ENCODE measurements around the gene SERPINB1.

The SERPINB1 gene

GRCh38 chr6:2850538-2851113 lies 9.0 kb upstream of the SERPINB1 start:
- DNase-seq (ENCODE audit: low read depth in 2 of 2) = no peak

DNA sequence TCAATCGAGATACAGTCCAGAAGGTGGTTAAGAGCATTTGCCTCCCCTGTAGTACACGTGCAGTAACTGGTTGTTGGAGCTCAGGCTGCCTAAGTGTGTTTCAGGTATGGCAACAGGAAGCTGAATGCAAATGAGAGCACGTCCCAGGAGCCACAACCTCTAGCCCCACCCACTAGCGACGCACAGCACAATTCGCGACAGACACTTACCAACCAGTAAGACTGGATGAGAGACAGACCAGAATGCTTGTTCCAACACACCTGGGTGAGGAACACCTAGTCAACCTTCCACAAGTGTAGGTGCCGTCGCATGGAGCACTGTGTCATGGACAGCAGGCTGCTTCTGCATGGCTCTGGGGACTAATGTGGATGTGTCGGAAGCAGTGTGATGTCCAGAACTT lies 7.2 kb upstream of the SERPINB1 start:
- peak in 1 of 2 donors; percentile 48 for DNase-seq (ENCODE audit: low read depth in 2 of 2)

DNA sequence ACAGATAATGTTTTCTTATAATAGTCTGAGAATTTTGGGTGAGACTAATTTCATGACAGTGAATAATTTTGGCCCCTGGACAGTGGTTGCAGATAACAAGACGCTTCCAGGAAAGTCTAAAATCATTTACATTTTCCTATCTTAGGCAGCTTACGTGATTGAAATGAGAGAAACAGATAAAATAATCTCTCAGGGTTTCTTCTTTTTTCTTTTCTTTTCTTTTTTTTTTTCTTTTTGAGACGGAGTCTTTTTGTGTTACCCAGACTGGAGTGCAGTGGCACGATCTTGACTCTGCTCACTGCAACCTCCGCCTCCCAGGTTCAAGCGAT lies 4.2 kb upstream of the SERPINB1 start:
- no peak for DNase-seq (ENCODE audit: low read depth in 2 of 2)

GRCh38 chr6:2844008-2844407 lies 2.3 kb upstream of the SERPINB1 start:
- DNase-seq (ENCODE audit: low read depth in 2 of 2) = no peak

DNA sequence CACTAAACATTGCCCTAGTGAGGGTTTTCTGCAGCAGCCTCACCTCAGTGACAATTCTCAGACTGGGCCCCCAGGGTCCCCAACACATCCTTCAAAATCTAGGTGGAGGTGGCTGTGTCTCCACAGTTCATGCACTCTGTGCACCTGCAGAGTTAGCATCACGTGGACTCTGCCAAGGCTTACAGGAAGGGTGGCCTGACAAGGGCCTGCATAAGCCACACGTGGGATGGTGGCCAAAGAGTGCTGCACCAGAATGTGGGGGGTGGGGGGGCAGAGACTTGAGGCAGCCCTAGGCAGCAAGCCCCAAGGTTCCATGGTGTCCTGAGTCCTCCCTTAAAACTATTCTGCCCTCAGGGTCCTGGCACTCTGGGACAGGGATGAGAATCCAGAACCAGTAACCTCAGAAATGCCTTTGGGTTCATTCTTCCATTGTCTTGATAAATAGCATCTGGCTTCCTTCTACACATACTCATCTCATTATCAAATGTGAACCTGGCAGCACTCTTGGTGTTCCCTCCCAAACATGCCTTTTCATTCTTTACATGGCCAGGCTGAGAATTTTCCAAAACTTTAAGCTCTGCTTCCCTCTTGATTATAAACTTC lies 1.6 kb upstream of the SERPINB1 start:
- DNase-seq (ENCODE audit: low read depth in 2 of 2) = no peak

- DNase-seq (ENCODE audit: low read depth in 2 of 2) = no peak
Observed at GRCh38 chr6:2842139-2842552, 483 bp upstream of the SERPINB1 start.

DNA sequence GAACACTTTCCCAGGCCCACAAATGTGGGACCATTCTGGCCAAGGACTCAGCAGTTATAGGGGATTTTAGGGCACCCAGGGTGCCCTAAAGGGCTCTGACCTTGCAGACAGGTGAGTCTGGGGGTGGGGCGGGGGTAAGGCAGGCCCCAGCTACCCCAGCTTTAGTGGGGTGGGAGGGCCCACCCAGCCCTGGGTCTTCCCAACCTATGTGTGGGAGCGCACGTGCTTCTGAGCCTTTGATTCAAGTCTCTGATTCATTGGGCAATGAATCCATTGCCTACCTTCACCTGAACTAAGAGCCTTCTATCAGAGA lies 958 bp downstream of the SERPINB1 start:
- DNase-seq (ENCODE audit: low read depth in 2 of 2) = no peak

DNA sequence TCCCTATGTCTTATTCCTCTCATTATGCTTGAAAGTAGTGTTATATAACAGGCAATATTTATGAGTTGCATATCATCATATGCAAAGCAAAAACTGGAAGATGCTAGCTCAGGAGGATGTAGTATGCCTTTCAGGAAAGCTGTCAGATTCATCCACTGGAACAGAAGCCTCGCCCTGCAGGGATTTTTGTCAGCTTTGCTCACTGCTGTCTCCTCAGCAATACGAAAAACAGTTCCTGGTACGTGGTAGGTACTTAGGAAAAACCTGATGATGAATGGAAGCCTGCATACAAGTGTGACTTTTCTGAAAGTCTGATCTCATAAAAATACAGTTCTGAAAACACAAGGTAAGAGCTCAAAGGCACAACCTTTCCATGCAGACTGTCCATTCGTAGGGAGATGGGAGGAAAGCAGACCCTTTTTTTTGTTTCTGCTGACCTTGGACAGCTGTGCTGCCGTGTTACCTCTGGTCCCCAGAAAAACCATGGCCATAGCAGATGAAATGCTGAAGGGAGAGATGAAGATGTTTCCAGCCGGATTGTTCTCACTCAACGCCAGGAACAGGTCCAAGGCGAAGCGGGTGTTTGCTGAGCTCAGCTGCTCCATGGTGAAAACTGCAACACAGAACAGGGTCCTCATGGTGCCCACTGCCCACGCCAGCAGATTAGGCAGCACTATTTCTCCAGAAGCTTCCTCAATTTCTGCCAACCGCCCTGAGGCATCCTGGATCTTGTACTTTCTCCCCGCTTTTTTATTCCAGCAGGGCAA lies 1.5 kb downstream of the SERPINB1 start:
- no peak for DNase-seq (ENCODE audit: low read depth in 2 of 2)

DNA sequence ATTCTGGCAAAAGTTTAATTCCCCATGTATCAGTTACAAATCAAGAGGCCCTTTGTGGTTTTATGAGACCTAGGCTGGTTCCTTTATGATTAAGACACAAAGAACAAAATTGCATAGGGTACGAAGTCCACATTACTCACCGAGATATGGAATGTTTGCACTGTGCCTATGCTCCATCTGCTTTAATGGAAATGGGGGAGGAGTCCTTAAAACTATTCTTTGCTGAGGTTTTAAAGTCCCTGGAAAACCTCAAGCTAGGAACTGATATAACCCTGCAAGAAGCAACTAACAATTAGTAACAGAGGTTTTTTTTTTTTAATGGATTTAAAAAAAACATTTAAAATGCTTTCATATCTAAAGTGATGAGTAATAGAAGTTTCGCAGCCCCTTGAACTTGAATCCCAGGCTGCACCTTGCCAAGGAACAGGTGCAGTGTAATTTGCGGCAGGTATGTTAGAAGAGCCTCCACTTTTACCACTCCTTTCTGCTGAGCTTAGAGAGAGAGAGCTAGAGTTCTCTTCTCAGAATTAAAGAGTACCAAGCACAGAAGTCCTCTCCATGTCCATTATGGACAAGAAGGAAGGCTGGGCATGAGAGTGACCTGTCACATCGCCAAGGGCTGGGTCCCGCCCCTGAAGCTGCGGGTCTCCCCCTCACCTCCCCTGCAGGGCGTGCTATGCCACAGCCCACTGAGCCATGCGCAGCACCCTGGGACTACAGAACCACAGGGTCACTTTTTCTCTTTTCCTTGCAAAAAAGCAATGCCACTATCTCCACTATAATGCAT lies 2.3 kb downstream of the SERPINB1 start:
- DNase-seq (ENCODE audit: low read depth in 2 of 2) = no peak

DNA sequence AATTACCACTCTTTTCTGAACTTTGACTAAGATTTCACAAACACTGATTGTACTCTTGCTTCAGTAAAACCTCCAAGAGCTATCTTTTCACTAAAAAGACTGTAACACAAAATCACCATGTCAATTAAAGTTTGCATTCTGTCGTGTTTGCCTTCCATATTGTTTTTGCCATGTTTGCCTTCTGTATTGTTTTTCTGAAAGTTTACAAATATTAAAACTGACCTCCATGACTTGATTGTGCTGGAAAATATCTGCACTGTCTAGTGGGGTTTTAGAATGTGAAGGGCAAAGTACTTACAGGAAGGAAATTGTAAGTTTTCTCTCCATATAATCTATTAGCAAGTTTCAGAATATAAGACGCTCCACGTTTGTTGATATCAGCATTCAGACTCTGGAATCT lies 3.4 kb downstream of the SERPINB1 start:
- no peak for DNase-seq (ENCODE audit: low read depth in 2 of 2)

DNA sequence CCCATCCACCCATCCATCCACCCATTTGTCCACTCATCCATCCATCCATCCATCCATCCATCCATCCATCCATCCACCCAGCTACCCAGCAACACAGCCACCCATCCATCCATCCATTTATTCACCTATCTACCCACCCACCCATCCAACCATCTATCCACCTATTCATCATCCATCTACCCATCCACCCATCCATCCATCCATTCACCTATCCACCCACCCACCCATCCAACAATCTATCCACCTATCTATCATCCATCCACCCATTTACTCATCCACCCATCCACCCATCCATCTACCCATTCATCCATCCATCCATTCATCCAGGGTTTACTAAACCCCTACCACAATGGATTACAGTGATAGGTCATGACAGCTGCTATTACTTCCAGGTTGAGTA lies 7.4 kb downstream of the SERPINB1 start:
- DNase-seq (ENCODE audit: low read depth in 2 of 2) = no peak

DNA sequence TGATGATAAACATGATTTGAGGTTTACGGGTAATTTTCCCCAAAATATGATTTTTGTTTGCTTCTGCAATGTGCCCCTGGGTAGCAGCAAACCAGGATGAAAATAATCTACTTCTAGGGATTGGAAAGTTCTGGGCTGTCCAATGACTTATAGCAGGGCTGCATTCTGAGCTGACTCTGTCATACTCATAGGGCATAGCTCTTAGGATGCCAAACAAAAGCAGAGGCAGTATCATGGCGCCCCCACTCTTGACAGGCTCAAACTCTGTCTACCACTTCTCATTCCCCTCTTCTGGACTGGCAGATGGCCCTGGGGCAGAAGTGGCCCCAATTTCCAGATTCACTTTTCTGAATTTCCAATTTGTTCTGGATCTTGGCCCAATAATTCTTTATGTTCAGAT lies 10.3 kb downstream of the SERPINB1 start:
- no peak for DNase-seq (ENCODE audit: low read depth in 2 of 2)

- no peak for DNase-seq (ENCODE audit: low read depth in 2 of 2)
Observed at GRCh38 chr6:2830183-2830582, 11.5 kb downstream of the SERPINB1 start.

- no peak for DNase-seq (ENCODE audit: low read depth in 2 of 2)
Observed at GRCh38 chr6:2829253-2829652, 12.4 kb downstream of the SERPINB1 start.

- no peak for DNase-seq (ENCODE audit: low read depth in 2 of 2)
Observed at GRCh38 chr6:2828629-2829028, 13.0 kb downstream of the SERPINB1 start.

- no peak for DNase-seq (ENCODE audit: low read depth in 2 of 2)
Observed at GRCh38 chr6:2827142-2827541, 14.5 kb downstream of the SERPINB1 start.

GRCh38 chr6:2826131-2826530 lies 15.5 kb downstream of the SERPINB1 start:
- DNase-seq (ENCODE audit: low read depth in 2 of 2) = no peak

DNA sequence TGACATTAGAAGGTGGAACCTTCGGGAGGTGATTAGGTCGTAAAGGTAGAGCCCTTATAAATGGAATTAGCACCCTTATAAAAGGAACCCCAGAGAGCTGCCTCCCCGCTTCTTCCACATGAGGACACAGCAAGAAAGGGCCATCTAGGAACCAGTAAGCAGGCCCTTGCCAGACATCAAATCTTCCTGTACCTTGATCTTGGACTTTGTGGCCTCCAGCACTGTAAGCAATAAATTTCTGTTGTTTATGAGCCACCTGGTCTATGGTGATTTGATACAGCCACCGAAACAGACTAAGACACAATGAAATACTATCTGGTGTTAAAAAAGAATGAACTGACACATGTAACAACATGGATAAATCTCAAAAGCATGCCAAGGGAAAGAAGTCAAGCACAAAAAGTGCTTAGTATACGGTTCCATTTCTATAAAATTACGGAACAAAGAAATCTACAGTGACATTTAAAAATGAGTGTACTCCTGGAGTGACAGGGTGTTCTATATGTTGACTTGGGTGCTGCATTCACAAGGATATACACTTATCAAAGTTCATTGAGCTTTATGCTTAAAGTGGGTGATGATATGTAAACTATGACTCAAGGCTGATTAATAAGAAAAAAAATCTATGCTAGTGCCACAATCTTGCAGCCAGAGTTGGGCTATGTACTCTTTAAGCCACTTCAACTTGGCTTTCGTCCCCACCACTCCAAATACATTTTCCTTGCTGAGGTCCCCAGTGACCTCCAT lies 18.4 kb downstream of the SERPINB1 start:
- no peak for DNase-seq (ENCODE audit: low read depth in 2 of 2)

DNA sequence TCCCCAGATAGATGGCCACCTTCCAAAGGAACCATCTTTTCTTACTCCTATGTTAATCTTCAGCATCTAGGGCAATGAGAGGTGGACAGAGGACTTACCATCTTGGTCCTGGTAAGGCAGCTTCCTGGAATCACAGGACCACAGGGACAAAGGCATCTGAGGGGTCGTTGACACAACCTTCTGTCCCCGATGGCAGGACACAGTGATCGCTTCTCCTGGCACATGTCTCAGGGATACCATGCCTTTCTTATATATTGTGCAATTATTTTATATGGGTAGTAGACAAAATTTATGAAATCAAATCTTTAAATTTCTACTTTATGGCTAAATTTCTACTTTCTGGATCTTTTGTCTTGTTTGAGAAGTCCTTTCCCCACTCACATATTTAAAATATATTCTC lies 20.1 kb downstream of the SERPINB1 start:
- DNase-seq (ENCODE audit: low read depth in 2 of 2) = no peak

DNA sequence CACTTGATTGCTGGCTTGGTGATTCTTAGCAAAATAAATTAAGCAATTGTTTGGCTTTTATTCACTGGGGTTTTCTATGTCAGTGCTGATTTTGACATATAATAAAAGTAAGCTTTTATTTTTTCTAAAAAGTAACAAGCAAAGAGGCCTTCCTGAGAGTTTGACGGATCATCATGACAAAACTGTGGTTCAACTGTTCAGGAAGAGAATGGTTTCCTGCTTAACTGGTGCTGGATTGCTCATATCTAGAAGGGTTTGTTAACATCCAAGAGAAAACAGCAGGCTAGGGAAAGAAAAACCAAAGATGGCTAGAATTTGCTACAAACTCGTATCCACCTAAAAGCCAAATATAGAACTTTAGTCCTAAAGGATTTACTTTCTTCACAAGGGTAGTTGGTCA lies 21.2 kb downstream of the SERPINB1 start:
- no peak for DNase-seq (ENCODE audit: low read depth in 2 of 2)

- no peak for DNase-seq (ENCODE audit: low read depth in 2 of 2)
Observed at GRCh38 chr6:2819978-2820377, 21.7 kb downstream of the SERPINB1 start.

DNA sequence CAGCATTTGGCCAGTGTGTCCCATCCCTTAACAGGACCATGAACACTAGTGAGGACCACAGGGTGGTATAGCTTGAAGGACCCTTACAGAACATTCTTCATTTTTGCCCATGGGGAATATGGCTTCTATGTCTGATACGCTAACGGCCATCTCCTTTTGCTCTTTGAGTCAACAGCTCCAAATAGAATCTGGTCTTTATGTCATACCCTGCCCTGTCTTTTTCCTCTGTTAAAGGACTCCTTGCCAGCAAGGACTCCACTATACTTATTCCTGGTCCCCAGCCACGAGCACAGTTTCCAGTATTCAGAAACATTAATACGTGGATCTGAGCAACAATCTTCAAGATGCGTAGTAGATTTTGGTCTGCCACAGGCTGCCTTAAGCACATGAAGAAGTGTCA lies 22.5 kb downstream of the SERPINB1 start:
- DNase-seq (ENCODE audit: low read depth in 2 of 2) = no peak
